Fibroblast of skin of right quadriceps (primary cell): ENCODE data around the gene TNXB.
A peak's percentile ranks its signal among the peaks of the same experiment; 100 is the strongest.
"Not testable (repeated sequence)": the region's sequence is repeated elsewhere in the genome, so short reads cannot be mapped to it uniquely, and the experiment has no call there.

Experiments used
- DNase-seq: peaks from one replicate; pipeline ENCODE4 v3.0.0-alpha.2; 2013

Gene TNXB

DNA sequence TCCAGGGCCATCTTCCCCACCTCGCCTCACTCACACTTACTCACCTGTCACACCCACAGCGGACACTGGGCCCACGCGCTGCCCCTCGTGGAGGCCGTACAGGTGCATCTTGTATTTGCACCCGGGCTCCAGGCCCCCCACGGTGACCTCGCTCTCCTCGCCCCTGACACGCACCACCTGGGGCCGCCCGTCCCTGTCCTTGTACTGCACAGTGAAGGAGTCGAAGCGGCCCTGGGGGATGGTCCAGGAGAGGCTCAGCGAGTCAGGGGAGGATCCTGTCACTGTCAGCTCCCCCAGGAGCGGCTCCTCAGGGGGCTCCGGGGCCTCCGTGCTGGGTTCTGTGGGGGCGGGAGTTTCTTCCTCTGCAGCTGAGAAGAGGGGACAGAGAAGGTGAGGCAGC, 56.5 kb downstream of the TNXB start:
- not testable (repeated sequence) for DNase-seq

DNA sequence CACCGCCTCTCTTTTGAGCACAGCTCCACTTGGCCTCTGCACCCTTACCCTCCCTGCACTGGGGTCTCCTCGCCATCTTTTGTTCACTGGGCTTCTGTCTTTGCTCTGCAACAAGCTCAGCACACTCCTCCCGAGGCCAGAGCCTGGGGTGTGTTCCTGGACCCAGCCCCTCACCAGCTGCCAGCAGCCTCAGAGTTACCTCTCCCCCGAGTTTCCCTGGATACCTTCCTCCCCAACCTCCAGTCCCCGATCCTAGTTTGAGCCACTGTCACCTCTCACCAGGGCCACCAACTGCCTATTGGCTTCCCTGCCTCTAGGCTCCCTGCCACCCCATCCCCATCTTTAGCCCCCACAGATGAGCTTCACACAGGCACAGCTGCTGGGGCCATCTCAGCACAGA, 58.6 kb downstream of the TNXB start:
- DNase-seq, result no peak

- not testable (repeated sequence) for DNase-seq
Observed at GRCh38 chr6:32049736-32050135, 59.4 kb downstream of the TNXB start.

DNA sequence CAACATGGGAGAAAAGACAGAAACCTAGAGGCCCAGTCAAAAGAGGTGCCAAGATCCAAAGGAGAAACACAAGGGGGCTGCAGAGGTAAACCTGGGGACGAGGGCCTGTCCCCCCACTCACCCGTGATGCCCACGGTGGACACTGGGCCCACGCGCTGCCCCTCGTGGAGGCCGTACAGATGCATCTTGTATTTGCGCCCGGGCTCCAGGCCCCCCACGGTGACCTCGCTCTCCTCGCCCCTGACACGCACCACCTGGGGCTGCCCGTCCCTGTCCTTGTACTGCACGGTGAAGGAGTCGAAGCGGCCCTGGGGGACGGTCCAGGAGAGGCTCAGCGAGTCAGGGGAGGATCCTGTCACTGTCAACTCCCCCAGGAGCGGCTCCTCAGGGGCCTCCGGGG, 60.0 kb downstream of the TNXB start:
- DNase-seq, result not testable (repeated sequence)

DNA sequence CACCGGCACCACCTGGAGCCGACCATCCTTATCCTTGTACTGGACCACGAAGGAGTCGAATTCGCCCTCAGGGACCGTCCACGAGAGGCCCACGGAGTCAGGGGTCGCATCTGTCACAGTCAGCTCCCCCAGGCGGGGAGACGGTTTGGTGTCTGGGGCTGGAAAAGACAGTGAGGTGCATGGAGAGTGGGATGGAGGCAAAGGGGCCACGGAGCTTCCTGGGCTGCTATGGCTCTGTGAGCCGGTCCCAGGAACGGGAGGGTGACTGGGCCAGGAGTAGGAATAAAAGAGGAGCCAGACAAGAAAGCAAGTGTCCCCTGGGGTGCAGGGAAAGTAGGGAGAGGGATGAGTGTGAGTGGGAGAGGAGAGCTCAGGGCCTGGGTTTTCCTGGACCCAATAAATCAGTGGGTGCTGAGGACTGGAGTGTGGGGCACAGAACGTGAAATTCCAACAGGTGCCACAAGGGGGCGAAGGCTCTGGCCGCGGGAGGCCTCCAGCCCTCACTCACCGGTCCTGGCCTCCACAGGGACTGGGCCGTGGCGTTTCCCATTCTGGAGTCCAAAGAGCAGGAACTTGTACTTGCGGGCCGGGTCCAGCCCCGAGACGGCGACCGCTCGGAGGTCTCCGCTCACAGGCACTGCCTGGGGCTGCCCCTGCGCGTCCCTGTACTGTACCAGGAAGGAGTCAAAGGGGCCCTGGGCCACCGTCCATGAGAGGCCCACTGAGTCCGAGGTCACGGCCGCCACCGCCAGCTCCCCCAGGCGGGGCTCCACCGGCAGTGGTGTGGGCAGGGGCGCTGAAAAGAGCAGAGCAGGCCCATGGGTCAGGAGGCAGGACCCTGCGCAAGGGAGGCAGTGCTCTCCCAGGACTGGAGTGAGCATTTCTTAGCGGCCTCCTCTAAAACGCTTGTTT, 61.0 kb downstream of the TNXB start:
- peak; percentile 39 for DNase-seq

GRCh38 chr6:32047539-32047854, 61.6 kb downstream of the TNXB start:
- no peak for DNase-seq

- peak; percentile 19 for DNase-seq
Observed at GRCh38 chr6:32047084-32047478, 62.1 kb downstream of the TNXB start.

DNA sequence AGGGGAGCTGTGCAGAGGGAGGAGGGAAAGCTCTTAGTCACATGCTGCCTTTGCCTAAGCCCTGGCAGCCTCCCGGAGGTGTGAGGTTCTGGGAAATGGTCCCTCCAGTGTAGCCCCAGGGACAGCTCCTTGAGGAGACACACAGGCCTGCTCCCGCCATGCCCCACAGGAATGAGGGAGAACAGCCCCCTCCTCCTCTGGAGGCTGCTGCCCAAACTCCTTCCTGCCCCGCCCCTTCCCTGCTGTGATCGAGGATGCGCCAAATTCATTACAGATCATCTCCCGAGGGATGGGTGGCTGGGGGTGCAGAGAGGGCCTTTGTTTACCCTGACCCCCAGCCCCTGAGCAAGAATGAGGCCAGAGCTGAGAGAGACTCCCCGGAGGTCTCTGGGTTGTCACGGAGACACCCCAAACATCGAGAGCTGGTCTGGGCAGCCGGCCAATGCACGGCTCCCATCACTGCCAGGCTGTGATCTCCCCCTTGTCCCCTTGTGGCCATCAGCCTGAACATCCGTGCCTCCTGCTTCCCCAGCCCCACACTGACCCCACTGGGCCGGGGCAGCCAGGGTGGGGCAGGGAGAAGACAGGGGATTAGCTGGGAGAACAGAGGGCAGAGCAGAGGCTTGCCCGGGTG, 62.6 kb downstream of the TNXB start:
- DNase-seq, result peak; percentile 42

GRCh38 chr6:32045811-32046449, 63.2 kb downstream of the TNXB start:
- DNase-seq, result no peak

- not testable (repeated sequence) for DNase-seq
Observed at GRCh38 chr6:32044916-32045315, 64.2 kb downstream of the TNXB start.

DNA sequence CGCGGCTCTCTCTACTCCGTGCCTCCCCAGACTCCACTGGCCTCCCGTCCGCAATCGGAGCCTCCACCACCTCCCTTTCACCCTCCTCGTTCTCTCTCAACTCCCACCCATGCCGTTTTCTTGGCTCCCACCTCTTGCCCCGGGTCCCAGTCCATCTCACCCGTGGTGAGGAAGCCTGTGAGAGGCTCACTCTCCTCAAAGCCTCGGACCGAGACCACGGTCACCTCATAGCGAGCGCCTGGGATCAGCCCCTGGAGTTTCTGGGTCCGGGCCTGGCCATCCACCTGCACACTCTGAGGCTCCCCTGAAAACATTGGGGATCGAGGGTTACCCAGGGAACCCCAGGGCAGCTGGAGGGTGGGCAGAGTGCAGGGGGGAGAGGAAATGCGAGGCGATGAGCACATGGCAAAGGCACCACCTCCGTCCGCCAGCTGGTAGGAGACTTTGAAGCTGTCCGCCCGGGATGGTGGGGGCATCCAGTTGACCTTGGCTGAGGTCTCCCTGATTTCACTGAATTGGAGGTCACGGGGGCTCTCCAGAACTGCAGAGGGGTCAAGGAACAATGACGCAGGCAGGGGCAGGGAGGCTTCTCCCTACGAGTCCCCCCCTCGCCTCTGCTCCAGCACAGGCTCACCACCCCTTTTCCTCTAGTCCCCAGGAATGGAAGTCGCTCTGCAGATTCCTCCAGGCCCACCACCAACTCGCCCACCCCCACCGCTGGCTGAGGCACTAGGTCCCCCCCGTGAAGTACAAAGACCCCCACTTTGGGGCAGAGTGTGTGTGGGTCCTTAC, 65.4 kb downstream of the TNXB start:
- not testable (repeated sequence) for DNase-seq

- DNase-seq, result not testable (repeated sequence)
Observed at GRCh38 chr6:32042276-32042675, 66.9 kb downstream of the TNXB start.

- DNase-seq, result not testable (repeated sequence)
Observed at GRCh38 chr6:32041385-32041784, 67.8 kb downstream of the TNXB start.

- DNase-seq, result not testable (repeated sequence)
Observed at GRCh38 chr6:32041050-32041321, 68.2 kb downstream of the TNXB start.

DNA sequence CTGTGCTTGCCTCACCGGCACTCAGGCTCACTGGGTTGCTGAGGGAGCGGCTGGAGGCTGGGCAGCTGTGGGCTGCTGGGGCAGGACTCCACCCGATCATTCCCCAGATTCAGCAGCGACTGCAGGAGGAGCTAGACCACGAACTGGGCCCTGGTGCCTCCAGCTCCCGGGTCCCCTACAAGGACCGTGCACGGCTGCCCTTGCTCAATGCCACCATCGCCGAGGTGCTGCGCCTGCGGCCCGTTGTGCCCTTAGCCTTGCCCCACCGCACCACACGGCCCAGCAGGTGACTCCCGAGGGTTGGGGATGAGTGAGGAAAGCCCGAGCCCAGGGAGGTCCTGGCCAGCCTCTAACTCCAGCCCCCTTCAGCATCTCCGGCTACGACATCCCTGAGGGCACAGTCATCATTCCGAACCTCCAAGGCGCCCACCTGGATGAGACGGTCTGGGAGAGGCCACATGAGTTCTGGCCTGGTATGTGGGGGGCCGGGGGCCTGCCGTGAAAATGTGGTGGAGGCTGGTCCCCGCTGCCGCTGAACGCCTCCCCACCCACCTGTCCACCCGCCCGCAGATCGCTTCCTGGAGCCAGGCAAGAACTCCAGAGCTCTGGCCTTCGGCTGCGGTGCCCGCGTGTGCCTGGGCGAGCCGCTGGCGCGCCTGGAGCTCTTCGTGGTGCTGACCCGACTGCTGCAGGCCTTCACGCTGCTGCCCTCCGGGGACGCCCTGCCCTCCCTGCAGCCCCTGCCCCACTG, 68.7 kb downstream of the TNXB start:
- DNase-seq, result not testable (repeated sequence)

- not testable (repeated sequence) for DNase-seq
Observed at GRCh38 chr6:32039321-32040274, 69.5 kb downstream of the TNXB start.

DNA sequence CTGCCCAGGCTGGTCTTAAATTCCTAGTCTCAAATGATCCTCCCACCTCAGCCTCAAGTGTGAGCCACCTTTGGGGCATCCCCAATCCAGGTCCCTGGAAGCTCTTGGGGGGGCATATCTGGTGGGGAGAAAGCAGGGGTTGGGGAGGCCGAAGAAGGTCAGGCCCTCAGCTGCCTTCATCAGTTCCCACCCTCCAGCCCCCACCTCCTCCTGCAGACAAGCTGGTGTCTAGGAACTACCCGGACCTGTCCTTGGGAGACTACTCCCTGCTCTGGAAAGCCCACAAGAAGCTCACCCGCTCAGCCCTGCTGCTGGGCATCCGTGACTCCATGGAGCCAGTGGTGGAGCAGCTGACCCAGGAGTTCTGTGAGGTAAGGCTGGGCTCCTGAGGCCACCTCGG, 70.3 kb downstream of the TNXB start:
- DNase-seq, result not testable (repeated sequence)

GRCh38 chr6:32037598-32038524, 71.3 kb downstream of the TNXB start, which contains the start of gene CYP21A2:
TSS of gene CYP21A2 (plus strand) at chr6:32038415. CDS start at chr6:32038423, 8 bp downstream.
- DNase-seq, result not testable (repeated sequence)

DNA sequence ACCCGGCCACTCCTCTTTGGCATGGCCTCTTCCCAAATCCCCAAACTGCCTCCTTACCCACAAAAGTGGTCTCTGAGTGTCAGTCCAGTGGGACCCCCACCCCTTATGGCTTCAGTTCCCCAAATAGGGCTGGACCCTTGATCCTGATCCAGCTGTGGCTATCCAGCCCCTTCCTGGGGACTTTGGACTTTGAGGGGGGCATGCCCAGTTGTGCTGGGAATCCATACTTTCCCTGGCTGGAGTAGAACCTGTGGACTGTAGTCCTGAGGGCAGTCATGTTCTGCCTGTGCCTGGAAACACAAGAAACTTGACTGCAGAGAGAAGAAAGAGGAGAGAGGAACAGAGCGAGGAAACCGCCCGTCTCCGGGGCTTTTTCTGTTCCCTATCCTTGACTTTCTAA, 72.0 kb downstream of the TNXB start:
- not testable (repeated sequence) for DNase-seq
